K562 (cell line): ENCODE data around the gene PROM2. TPM values are rescaled to one million over a fixed set of nuclear protein-coding genes. Genes with fewer than 3 reads are reported as not detected.

Experiments used
- ATAC-seq: fragments of 200-7000 bp; cut with Tn5 transposase; 3 replicates; pipeline ENCODE4 v1.9.1; 2020; ENCODE audit warnings: moderate library complexity
- BruUV-seq: library from RNA; stranded (reverse); fragments of 400-500 nt; replicated peaks from 2 replicates; lab custom pipeline; 2021; lab: Mats Ljungman, UMichigan
- CTCF ChIA-PET: fragments of 300-600 bp; formaldehyde crosslinking; extraction: SDS; loops from one replicate; lab custom pipeline; 2021; ENCODE audit warnings: low intra/inter-chr PET ratio; lab: Yijun Ruan, JAX
- POLR2A ChIA-PET: fragments of 300-600, 350-650 bp; sonication (Branson Sonifier 250); formaldehyde crosslinking; extraction: SDS; loops from one replicate; lab custom pipeline; 2021; ENCODE audit warnings: antibody characterized with exemption, inconsistent platforms; lab: Yijun Ruan, JAX
- DNase-seq, 4 experiments: peaks; one replicate each; pipeline versions ENCODE4 v3.0.0 to v3.0.0-alpha.2; 2011 to 2018; ENCODE audit warnings: low spot score in 3 of 4, mixed read lengths in 3 of 4; ENCODE audit errors: extremely low read depth in 1 of 4
- FAIRE-seq: peaks from 2 replicates; lab custom pipeline; 2011; peaks lifted over from hg19 to GRCh38; lab: Jason Lieb, UNC
- H2AFZ ChIP-seq: 2 replicates; pipeline ENCODE4 v1.6.0; 2011; ENCODE audit warnings: low read depth, low read length, control low read depth, inconsistent platforms
- H3K27ac ChIP-seq: fragments of 200-600 bp; 3 replicates; pipeline ENCODE4 v1.8.0; 2011; ENCODE audit warnings: low read depth, mild to moderate bottlenecking, control low read depth, inconsistent platforms, low read length, moderate library complexity, mixed read lengths; ENCODE audit errors: extremely low read depth
- H3K27me3 ChIP-seq, 2 experiments: fragments of 300-600 bp in 1 of 2; 2 replicates in 1 of 2; 3 replicates in 1 of 2; pipeline versions ENCODE4 v1.6.0 to v1.8.0; 2011; ENCODE audit warnings: inconsistent platforms in 2 of 2, low read length in 2 of 2, mild to moderate bottlenecking in 1 of 2, mixed read lengths in 1 of 2, moderate library complexity in 1 of 2; ENCODE audit not compliant: control insufficient read depth in 2 of 2, insufficient read depth in 2 of 2
- H3K36me3 ChIP-seq: fragments of 300-600 bp; 3 replicates; pipeline ENCODE4 v1.8.0; 2011; ENCODE audit warnings: mild to moderate bottlenecking, low read length, inconsistent platforms; ENCODE audit not compliant: control insufficient read depth, insufficient read depth
- H3K4me1 ChIP-seq, 2 experiments: fragments of 200-600 bp in 1 of 2; replicated peaks in 1 of 2; 2 replicates in 1 of 2; 3 replicates in 1 of 2; pipeline versions ENCODE4 v1.5.1 to v1.8.0; 2011; ENCODE audit warnings: inconsistent platforms in 2 of 2, low read length in 2 of 2, mild to moderate bottlenecking in 1 of 2, mixed read lengths in 1 of 2, moderate library complexity in 1 of 2; ENCODE audit not compliant: control insufficient read depth in 2 of 2, insufficient read depth in 2 of 2
- H3K4me2 ChIP-seq: 2 replicates; pipeline ENCODE4 v1.6.1; 2011; ENCODE audit warnings: low read length, control low read depth, inconsistent platforms, mixed read lengths; ENCODE audit not compliant: insufficient read depth
- H3K4me3 ChIP-seq: fragments of 200-600 bp; sonication (generic), shearing (Covaris generic); 2 replicates; pipeline ENCODE4 v1.5.1; 2016; ENCODE audit warnings: control low read depth, inconsistent platforms
- H3K79me2 ChIP-seq: fragments of 200-600 bp; 3 replicates; pipeline ENCODE4 v1.8.0; 2011; ENCODE audit warnings: low read length, inconsistent platforms; ENCODE audit not compliant: control insufficient read depth, insufficient read depth
- H3K9ac ChIP-seq, 2 experiments: 2 replicates each; pipeline versions ENCODE4 v1.6.0 to v1.6.1; 2011; ENCODE audit warnings: low read depth in 2 of 2, low read length in 2 of 2, control low read depth in 1 of 2, inconsistent platforms in 1 of 2, mild to moderate bottlenecking in 1 of 2, mixed read lengths in 1 of 2; ENCODE audit not compliant: insufficient read depth in 1 of 2
- H3K9me1 ChIP-seq: one replicate; pipeline ENCODE4 v1.6.0; 2011; ENCODE audit warnings: inconsistent platforms, mild to moderate bottlenecking, low read length, moderate library complexity; ENCODE audit not compliant: control insufficient read depth, insufficient read depth
- H3K9me3 ChIP-seq: replicated peaks from 2 replicates; pipeline ENCODE4 v1.5.1; 2011; ENCODE audit warnings: low read depth, low read length, inconsistent platforms; ENCODE audit not compliant: control insufficient read depth, insufficient read depth
- H4K20me1 ChIP-seq: replicated peaks from 2 replicates; pipeline ENCODE4 v1.6.1; 2011; ENCODE audit warnings: low read length, inconsistent platforms, mixed read lengths; ENCODE audit not compliant: control insufficient read depth, insufficient read depth
- DIDO1 ChIP-seq: fragments of 450-650 bp; IDR thresholded peaks from 2 replicates; pipeline ENCODE4 v1.6.1; 2016; ENCODE audit warnings: low read depth, missing biosample characterization, missing genetic modification characterization
- FOXK1 ChIP-seq: sonication (generic); formaldehyde crosslinking; IDR thresholded peaks from 2 replicates; pipeline ENCODE4 v1.8.0; 2022; ENCODE audit warnings: missing genetic modification reagents, mild to moderate bottlenecking, borderline replicate concordance
- HMG20A ChIP-seq: fragments of 450-650 bp; formaldehyde crosslinking; conservative IDR thresholded peaks from 2 replicates; pipeline ENCODE4 v1.4.0; 2020; ENCODE audit warnings: mild to moderate bottlenecking, mixed read lengths
- NFRKB ChIP-seq: fragments of 450-650 bp; IDR thresholded peaks from 2 replicates; pipeline ENCODE4 v1.6.1; 2016; ENCODE audit warnings: low read depth
- NR1H2 ChIP-seq: sonication (generic); formaldehyde crosslinking; IDR thresholded peaks from 2 replicates; pipeline ENCODE4 v1.4.0; 2020; ENCODE audit warnings: mild to moderate bottlenecking, missing genetic modification reagents
- TGIF2 ChIP-seq: sonication (generic); formaldehyde crosslinking; IDR thresholded peaks from 2 replicates; pipeline ENCODE4 v1.8.1; 2022; ENCODE audit warnings: mild to moderate bottlenecking, missing genetic modification reagents, moderate library complexity
- ZNF347 ChIP-seq: fragments of 450-650 bp; formaldehyde crosslinking; IDR thresholded peaks from 2 replicates; pipeline ENCODE4 v1.4.0; 2020; ENCODE audit warnings: low read depth, mild to moderate bottlenecking, moderate library complexity
- WGBS: fragments of 100-300 bp; shearing (Covaris generic); methylation state at CpG from one replicate; pipeline ENCODE4 v1.1.6; 2016; ENCODE audit warnings: low coverage, mixed read lengths; ENCODE audit not compliant: insufficient coverage; ENCODE audit errors: missing lambda C conversion rate; 5-methylcytosine and 5-hydroxymethylcytosine counted together
- in situ Hi-C: fragments of 300-500 bp; cut with MboI; formaldehyde crosslinking; loops from 4 replicates; pipeline ENCODE4 v1.15.0; 2018; ENCODE audit warnings: inconsistent platforms, mixed read lengths
- intact Hi-C: fragments of 100-400 bp; cut with micrococcal nuclease; formaldehyde crosslinking; loops from 2 replicates; pipeline ENCODE4 v1.14.2; 2022
- polyA plus RNA-seq, 8 experiments: library from polyadenylated mRNA; depleted of rRNA in 4 of 8; stranded (reverse) in 5 of 8; unstranded in 3 of 8; fragments of >200 nt; fragmentation: Nextera tagmentation in 2 of 8; fragmentation: Illumina TruSeq in 1 of 8; extraction: Ambion mirVana in 2 of 8; extraction: Trizol in 1 of 8; gene quantifications; 2 replicates each; pipeline versions ENCODE4 v1.2.1 to v1.2.3, GENCODE V29; 2011 to 2014; ENCODE audit warnings: inconsistent platforms in 1 of 8, missing spikeins in 1 of 8
- total RNA-seq, 7 experiments: library from RNA; depleted of rRNA in 6 of 7; stranded (reverse); fragments of >200 nt in 6 of 7; fragmentation: Illumina TruSeq in 2 of 7; extraction: Trizol in 2 of 7; gene quantifications; 2 replicates each; pipeline versions ENCODE4 v1.2.1 to v1.2.3, GENCODE V29; 2011 to 2021; ENCODE audit warnings: low replicate concordance in 1 of 7
- TF ChIP-seq, protein P1 (sequence below): fragments of 200-600 bp; sonication (generic); IDR thresholded peaks from one replicate; pipeline ENCODE4 v1.6.1; 2012; ENCODE audit warnings: mild to moderate bottlenecking, low read depth, low read length, inconsistent platforms
- TF ChIP-seq, protein P2 (sequence below): fragments of 450-650 bp; IDR thresholded peaks from 2 replicates; pipeline ENCODE4 v1.6.1; 2016; ENCODE audit warnings: antibody characterized with exemption

The PROM2 gene
- total and polyA plus RNA-seq, 9 of the 15 experiments (the other 6 are each of a cell fraction or from before 2014, with no cell fraction given): not detected

DNA sequence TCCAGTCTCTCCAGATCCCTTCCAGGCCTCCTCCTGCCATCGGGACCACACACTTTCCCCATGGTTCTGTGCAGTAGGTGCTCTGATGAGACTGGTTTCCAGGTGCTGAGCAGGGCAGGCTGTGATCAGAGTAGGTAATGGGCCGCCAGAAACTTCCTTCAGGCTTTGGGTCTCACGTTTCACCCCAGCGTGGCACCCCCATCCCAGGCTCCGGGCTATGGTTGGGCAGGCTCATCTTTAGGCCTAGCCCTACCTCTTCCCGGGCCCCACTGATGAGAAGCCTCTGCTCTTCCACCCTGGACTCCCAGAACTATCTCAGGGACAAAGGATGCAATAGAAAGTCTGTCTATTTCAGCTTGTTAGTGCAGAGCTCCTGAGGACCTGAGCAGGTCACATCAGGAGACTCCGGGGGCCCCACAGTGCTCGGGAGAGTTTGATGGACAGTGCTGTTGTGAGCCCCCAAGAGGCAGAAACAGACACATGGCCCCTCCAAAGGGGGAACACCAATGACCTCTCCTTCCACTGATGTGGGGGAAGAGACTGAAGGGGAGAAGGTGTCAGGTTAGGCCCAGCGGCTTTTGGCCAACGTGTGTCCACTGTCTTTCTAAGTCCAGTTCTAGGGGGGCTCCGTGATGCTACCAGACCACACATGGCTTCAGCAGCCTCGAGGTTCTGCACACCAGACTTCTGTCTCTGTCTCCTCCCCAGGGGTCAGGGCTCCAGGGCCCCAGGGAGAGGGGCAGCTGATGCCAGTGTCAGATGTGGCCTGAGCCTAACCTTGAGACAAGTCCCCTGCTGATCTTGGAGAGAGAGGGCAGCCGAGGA is 5.8 kb upstream of the PROM2 start:
- peaks cover 0 to 38% of the 10 kb centered on the region in 2 experiments; a peak in 3 of 5 replicates for H3K27me3 ChIP-seq
- H3K36me3 ChIP-seq: no peaks in the 10 kb centered on the region
- in situ Hi-C loops (no loop called here), intact Hi-C loops (no loop called here)
- H3K27ac ChIP-seq: no peak overlapping the region
- ChIA-PET CTCF (no interaction called here), POLR2A (interaction anchor here (0.6 kb wide), 1 partner anchor 11 kb away, joined by 4 read pairs; no protein-coding TSS in a partner anchor)
- H2AFZ ChIP-seq: no peak overlapping the region
- no TSS peak for BruUV-seq
- no peaks in the 10 kb centered on the region for H3K79me2 ChIP-seq
- no peaks in the 10 kb centered on the region for H3K9me3 ChIP-seq
- FAIRE-seq (no peak), DNase-seq (no peak), ATAC-seq (no peak)
- WGBS: 1% methylated on average over 9 of the region's 13 CpGs
- no peaks in the 10 kb centered on the region for H3K9me1 ChIP-seq
- H3K9ac ChIP-seq: 0 out of 4 replicates have a peak overlapping the region, but pooled peaks of 1 of the 2 experiments have one; percentile 20
- H3K4me3 ChIP-seq: no peak overlapping the region
- no peaks in the 10 kb centered on the region; a peak in 1 of 5 replicates for H3K4me1 ChIP-seq
- no peaks in the 10 kb centered on the region; the same call in 1 of the 2 replicates for H4K20me1 ChIP-seq
- H3K4me2 ChIP-seq: no peak overlapping the region
- TF ChIP-seq FOXK1 (CRISPR knock-in tag) (no peak), HMG20A (CRISPR knock-in tag) (no peak), TGIF2 (CRISPR knock-in tag) (no peak), DIDO1 (tag) (no peak), ZNF347 (no peak), NR1H2 (CRISPR knock-in tag) (no peak), NFRKB (no peak)
- TF ChIP-seq, protein P1, sequence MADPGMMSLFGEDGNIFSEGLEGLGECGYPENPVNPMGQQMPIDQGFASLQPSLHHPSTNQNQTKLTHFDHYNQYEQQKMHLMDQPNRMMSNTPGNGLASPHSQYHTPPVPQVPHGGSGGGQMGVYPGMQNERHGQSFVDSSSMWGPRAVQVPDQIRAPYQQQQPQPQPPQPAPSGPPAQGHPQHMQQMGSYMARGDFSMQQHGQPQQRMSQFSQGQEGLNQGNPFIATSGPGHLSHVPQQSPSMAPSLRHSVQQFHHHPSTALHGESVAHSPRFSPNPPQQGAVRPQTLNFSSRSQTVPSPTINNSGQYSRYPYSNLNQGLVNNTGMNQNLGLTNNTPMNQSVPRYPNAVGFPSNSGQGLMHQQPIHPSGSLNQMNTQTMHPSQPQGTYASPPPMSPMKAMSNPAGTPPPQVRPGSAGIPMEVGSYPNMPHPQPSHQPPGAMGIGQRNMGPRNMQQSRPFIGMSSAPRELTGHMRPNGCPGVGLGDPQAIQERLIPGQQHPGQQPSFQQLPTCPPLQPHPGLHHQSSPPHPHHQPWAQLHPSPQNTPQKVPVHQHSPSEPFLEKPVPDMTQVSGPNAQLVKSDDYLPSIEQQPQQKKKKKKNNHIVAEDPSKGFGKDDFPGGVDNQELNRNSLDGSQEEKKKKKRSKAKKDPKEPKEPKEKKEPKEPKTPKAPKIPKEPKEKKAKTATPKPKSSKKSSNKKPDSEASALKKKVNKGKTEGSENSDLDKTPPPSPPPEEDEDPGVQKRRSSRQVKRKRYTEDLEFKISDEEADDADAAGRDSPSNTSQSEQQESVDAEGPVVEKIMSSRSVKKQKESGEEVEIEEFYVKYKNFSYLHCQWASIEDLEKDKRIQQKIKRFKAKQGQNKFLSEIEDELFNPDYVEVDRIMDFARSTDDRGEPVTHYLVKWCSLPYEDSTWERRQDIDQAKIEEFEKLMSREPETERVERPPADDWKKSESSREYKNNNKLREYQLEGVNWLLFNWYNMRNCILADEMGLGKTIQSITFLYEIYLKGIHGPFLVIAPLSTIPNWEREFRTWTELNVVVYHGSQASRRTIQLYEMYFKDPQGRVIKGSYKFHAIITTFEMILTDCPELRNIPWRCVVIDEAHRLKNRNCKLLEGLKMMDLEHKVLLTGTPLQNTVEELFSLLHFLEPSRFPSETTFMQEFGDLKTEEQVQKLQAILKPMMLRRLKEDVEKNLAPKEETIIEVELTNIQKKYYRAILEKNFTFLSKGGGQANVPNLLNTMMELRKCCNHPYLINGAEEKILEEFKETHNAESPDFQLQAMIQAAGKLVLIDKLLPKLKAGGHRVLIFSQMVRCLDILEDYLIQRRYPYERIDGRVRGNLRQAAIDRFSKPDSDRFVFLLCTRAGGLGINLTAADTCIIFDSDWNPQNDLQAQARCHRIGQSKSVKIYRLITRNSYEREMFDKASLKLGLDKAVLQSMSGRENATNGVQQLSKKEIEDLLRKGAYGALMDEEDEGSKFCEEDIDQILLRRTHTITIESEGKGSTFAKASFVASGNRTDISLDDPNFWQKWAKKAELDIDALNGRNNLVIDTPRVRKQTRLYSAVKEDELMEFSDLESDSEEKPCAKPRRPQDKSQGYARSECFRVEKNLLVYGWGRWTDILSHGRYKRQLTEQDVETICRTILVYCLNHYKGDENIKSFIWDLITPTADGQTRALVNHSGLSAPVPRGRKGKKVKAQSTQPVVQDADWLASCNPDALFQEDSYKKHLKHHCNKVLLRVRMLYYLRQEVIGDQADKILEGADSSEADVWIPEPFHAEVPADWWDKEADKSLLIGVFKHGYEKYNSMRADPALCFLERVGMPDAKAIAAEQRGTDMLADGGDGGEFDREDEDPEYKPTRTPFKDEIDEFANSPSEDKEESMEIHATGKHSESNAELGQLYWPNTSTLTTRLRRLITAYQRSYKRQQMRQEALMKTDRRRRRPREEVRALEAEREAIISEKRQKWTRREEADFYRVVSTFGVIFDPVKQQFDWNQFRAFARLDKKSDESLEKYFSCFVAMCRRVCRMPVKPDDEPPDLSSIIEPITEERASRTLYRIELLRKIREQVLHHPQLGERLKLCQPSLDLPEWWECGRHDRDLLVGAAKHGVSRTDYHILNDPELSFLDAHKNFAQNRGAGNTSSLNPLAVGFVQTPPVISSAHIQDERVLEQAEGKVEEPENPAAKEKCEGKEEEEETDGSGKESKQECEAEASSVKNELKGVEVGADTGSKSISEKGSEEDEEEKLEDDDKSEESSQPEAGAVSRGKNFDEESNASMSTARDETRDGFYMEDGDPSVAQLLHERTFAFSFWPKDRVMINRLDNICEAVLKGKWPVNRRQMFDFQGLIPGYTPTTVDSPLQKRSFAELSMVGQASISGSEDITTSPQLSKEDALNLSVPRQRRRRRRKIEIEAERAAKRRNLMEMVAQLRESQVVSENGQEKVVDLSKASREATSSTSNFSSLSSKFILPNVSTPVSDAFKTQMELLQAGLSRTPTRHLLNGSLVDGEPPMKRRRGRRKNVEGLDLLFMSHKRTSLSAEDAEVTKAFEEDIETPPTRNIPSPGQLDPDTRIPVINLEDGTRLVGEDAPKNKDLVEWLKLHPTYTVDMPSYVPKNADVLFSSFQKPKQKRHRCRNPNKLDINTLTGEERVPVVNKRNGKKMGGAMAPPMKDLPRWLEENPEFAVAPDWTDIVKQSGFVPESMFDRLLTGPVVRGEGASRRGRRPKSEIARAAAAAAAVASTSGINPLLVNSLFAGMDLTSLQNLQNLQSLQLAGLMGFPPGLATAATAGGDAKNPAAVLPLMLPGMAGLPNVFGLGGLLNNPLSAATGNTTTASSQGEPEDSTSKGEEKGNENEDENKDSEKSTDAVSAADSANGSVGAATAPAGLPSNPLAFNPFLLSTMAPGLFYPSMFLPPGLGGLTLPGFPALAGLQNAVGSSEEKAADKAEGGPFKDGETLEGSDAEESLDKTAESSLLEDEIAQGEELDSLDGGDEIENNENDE: no peak
- TF ChIP-seq, protein P2, sequence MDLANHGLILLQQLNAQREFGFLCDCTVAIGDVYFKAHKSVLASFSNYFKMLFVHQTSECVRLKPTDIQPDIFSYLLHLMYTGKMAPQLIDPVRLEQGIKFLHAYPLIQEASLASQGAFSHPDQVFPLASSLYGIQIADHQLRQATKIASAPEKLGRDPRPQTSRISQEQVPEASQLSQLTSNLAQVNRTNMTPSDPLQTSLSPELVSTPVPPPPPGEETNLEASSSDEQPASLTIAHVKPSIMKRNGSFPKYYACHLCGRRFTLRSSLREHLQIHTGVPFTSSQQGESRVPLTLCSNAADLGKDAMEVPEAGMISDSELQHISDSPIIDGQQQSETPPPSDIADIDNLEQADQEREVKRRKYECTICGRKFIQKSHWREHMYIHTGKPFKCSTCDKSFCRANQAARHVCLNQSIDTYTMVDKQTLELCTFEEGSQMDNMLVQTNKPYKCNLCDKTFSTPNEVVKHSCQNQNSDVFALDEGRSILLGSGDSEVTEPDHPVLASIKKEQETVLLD: no peak
